GM23338 (cell line): ENCODE data around the gene DPY19L2. TPM values are rescaled to one million over a fixed set of nuclear protein-coding genes. Genes with fewer than 3 reads are reported as not detected.
"Not testable (repeated sequence)": the region's sequence is repeated elsewhere in the genome, so short reads cannot be mapped to it uniquely, and the experiment has no call there.

ENCODE experiments used
- ATAC-seq: fragments of 200-7000 bp; cut with Tn5 transposase; 3 replicates; pipeline ENCODE4 v1.9.1; 2020
- DNase-seq: peaks from one replicate; pipeline ENCODE4 v3.0.0-alpha.2; 2015; ENCODE audit warnings: low spot score
- H2AFZ ChIP-seq: fragments of 200-600 bp; sonication (generic); 2 replicates; pipeline ENCODE4 v1.8.0; 2016; ENCODE audit warnings: antibody characterized with exemption, mild to moderate bottlenecking, moderate library complexity
- H3F3A ChIP-seq: fragments of 200-600 bp; sonication (generic); replicated peaks from 2 replicates; pipeline ENCODE4 v1.8.0; 2017; ENCODE audit warnings: antibody characterized with exemption, mixed run types, low read depth
- H3K27ac ChIP-seq: fragments of 200-600 bp; sonication (generic); 2 replicates; pipeline ENCODE4 v1.6.1; 2016; ENCODE audit warnings: low read depth
- H3K27me3 ChIP-seq: fragments of 200-600 bp; sonication (generic); 2 replicates; pipeline ENCODE4 v1.8.0; 2016; ENCODE audit warnings: mild to moderate bottlenecking, mixed run types, moderate library complexity; ENCODE audit not compliant: insufficient read depth
- H3K36me3 ChIP-seq: fragments of 200-600 bp; sonication (generic); 2 replicates; pipeline ENCODE4 v1.8.0; 2016; ENCODE audit warnings: mild to moderate bottlenecking; ENCODE audit not compliant: insufficient read depth
- H3K4me1 ChIP-seq: fragments of 200-600 bp; sonication (generic); 2 replicates; pipeline ENCODE4 v1.8.0; 2016; ENCODE audit warnings: mild to moderate bottlenecking, moderate library complexity; ENCODE audit not compliant: insufficient read depth
- H3K4me2 ChIP-seq: fragments of 200-600 bp; sonication (generic); 2 replicates; pipeline ENCODE4 v1.7.1; 2017; ENCODE audit warnings: mixed run types
- H3K4me3 ChIP-seq: fragments of 200-600 bp; sonication (generic); 2 replicates; pipeline ENCODE4 v1.6.1; 2016; ENCODE audit warnings: mixed run types
- H3K79me2 ChIP-seq: fragments of 200-600 bp; sonication (generic); replicated peaks from 2 replicates; pipeline ENCODE4 v1.8.0; 2017; ENCODE audit warnings: mild to moderate bottlenecking; ENCODE audit not compliant: insufficient read depth
- H3K9me2 ChIP-seq: fragments of 200-600 bp; sonication (generic); 2 replicates; pipeline ENCODE4 v1.8.0; 2017; ENCODE audit not compliant: insufficient read depth
- H4K20me1 ChIP-seq: fragments of 200-600 bp; sonication (generic); replicated peaks from 2 replicates; pipeline ENCODE4 v1.8.0; 2017; ENCODE audit warnings: mild to moderate bottlenecking; ENCODE audit not compliant: insufficient read depth
- H3K27ac Mint-ChIP-seq: 2 replicates; pipeline ENCODE4 v1.8.0; 2020; ENCODE audit warnings: inconsistent platforms, mild to moderate bottlenecking, moderate library complexity, mixed read lengths
- H3K27me3 Mint-ChIP-seq: 3 replicates; pipeline ENCODE4 v1.8.0; 2022; ENCODE audit warnings: low read depth, mild to moderate bottlenecking, moderate library complexity, mixed read lengths, inconsistent platforms; ENCODE audit not compliant: insufficient read depth, poor library complexity
- H3K36me3 Mint-ChIP-seq: 3 replicates; pipeline ENCODE4 v1.8.0; 2021; ENCODE audit warnings: low read depth, mild to moderate bottlenecking, inconsistent platforms, moderate library complexity, mixed read lengths
- H3K4me1 Mint-ChIP-seq: 3 replicates; pipeline ENCODE4 v1.8.0; 2020; ENCODE audit warnings: mild to moderate bottlenecking, inconsistent platforms, mixed read lengths
- H3K4me3 Mint-ChIP-seq: 3 replicates; pipeline ENCODE4 v1.8.0; 2021; ENCODE audit warnings: moderate library complexity, mild to moderate bottlenecking, inconsistent platforms, mixed read lengths
- H3K9me3 Mint-ChIP-seq: 3 replicates; pipeline ENCODE4 v1.8.0; 2020; ENCODE audit warnings: moderate library complexity, mild to moderate bottlenecking, inconsistent platforms, mixed read lengths
- CREB1 ChIP-seq: fragments of 250-450 bp; sonication (Bioruptor Pico); IDR thresholded peaks from 2 replicates; pipeline ENCODE4 v1.5.0; 2020; ENCODE audit warnings: low read depth, mild to moderate bottlenecking, moderate library complexity
- EZH2 ChIP-seq: fragments of 200-600 bp; sonication (generic); IDR thresholded peaks from one replicate; pipeline ENCODE4 v1.8.0; 2017; ENCODE audit warnings: antibody characterized with exemption, mild to moderate bottlenecking, low read depth; ENCODE audit not compliant: unreplicated experiment
- EZH2phosphoT487 ChIP-seq: fragments of 200-600 bp; sonication (generic); IDR thresholded peaks from one replicate; pipeline ENCODE4 v1.8.1; 2018; ENCODE audit warnings: antibody characterized with exemption; ENCODE audit not compliant: unreplicated experiment
- POLR2AphosphoS5 ChIP-seq: IDR thresholded peaks from 2 replicates; pipeline ENCODE4 v1.6.1; 2016; ENCODE audit warnings: antibody characterized with exemption, low read depth
- ZNF462 ChIP-seq: fragments of 250-450 bp; sonication (Bioruptor Pico); IDR thresholded peaks from 2 replicates; pipeline ENCODE4 v1.5.0; 2020; ENCODE audit warnings: mild to moderate bottlenecking, moderate library complexity
- long read RNA-seq: library from polyadenylated mRNA; unstranded; transcript quantifications from one replicate; pipeline ENCODE4 v2.0.0, GENCODE V29; 2020; ENCODE audit not compliant: unreplicated experiment
- polyA plus RNA-seq: library from polyadenylated mRNA; unstranded; fragments of >200 nt; fragmentation: Nextera tagmentation; extraction: Ambion mirVana; gene quantifications from 2 replicates; pipeline ENCODE4 v1.2.1, GENCODE V29; 2016
- total RNA-seq: library from RNA; depleted of rRNA; stranded (reverse); fragments of >200 nt; shearing (Covaris generic); gene quantifications from 2 replicates; pipeline ENCODE4 v1.2.3, GENCODE V29; 2014; rRNA removed
- TF ChIP-seq, protein P1 (sequence below): IDR thresholded peaks from 2 replicates; pipeline ENCODE4 v1.6.1; 2016; ENCODE audit warnings: antibody characterized with exemption

Gene DPY19L2
- 8.0 and 10.8 TPM in 2 replicates for total RNA-seq
- 3.0 and 4.3 TPM in 2 replicates for polyA plus RNA-seq
- long read RNA-seq, partial matches to known transcripts = 0 of 1 reads
- long read RNA-seq, other reads (novel, unspliced or antisense) = 1 of 1 reads

DNA sequence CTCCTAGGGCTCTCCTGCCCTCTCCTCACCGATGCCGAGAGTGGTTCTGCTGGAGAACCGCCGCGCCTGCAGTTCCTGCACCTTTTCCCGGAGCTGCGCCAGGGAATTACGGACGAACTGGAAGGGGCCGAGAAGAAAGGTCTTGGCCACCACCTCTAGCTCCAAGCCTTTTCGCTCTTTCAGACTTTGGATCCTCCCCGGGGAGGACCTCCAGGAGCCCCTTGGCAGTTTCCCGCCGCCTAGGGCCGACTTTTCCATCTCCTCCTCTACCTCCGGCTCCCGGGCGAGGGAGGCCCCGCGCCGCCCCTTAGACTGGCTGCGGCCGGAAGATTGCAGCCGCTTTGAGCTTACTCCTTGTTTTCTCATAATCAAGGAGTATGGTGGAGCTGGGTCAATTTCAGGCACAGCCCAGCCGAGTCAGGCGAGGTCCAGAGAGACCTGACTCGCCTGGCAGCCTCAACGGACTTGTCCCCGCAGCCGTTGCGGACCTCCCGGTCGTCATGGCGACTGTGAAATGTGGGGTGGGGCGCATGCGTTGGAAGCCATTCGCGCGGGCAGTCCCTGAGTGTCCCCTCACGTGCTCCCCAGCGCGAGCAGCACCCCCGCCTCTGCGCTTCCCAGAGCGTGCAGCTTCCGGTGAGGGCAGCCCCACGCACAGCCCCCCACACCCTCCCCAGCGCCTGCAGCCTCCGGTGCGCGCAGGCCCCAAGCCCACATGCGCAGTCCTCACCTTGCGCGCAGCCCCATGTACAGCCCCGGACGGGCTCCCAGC is at the start of gene DPY19L2:
DPY19L2 (minus strand) TSS at position 466 of the 772 bp plus-strand sequence; CDS start at position 366, 100 bp downstream.
- H3K9me2 ChIP-seq = no peaks in the 10 kb centered on the region
- peak within 1 kb of the TSS; percentile 99 for H2AFZ ChIP-seq
- no peaks in the 10 kb centered on the region for H4K20me1 ChIP-seq
- H3K27me3 Mint-ChIP-seq = peaks cover 22% of the 10 kb centered on the region
- peaks cover 15% of the 10 kb centered on the region for H3K4me1 Mint-ChIP-seq
- H3K4me3 ChIP-seq = peak within 1 kb of the TSS; percentile 85
- H3K4me2 ChIP-seq = peak within 1 kb of the TSS; percentile 93
- TF ChIP-seq ZNF462 (CRISPR knock-in tag) (peak; percentile 62), CREB1 (CRISPR knock-in tag) (0 out of 2 replicates have a peak, but pooled peaks have one; percentile 12), POLR2AphosphoS5 (peak; percentile 49), EZH2phosphoT487 (no peak), EZH2 (peak; percentile 25)
- TF ChIP-seq, protein P1, sequence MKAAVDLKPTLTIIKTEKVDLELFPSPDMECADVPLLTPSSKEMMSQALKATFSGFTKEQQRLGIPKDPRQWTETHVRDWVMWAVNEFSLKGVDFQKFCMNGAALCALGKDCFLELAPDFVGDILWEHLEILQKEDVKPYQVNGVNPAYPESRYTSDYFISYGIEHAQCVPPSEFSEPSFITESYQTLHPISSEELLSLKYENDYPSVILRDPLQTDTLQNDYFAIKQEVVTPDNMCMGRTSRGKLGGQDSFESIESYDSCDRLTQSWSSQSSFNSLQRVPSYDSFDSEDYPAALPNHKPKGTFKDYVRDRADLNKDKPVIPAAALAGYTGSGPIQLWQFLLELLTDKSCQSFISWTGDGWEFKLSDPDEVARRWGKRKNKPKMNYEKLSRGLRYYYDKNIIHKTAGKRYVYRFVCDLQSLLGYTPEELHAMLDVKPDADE = no peak
- no peaks in the 10 kb centered on the region for H3F3A ChIP-seq
- peaks cover 28% of the 10 kb centered on the region for H3K27me3 ChIP-seq
- DNase-seq = peak; percentile 74
- H3K27ac ChIP-seq = no peak within 1 kb of the TSS
- ATAC-seq = peak; percentile 90
- H3K79me2 ChIP-seq = no peaks in the 10 kb centered on the region
- H3K9me3 Mint-ChIP-seq = no peaks in the 10 kb centered on the region
- peak within 1 kb of the TSS; percentile 82 for H3K4me3 Mint-ChIP-seq
- H3K4me1 ChIP-seq = peaks cover 7% of the 10 kb centered on the region; the same call in 1 of the 2 replicates
- H3K36me3 Mint-ChIP-seq = no peaks in the 10 kb centered on the region
- H3K27ac Mint-ChIP-seq = peak within 1 kb of the TSS; percentile 80; the same call in 1 of the 2 replicates
- no peaks in the 10 kb centered on the region for H3K36me3 ChIP-seq

GRCh38 chr12:63716891-63717290 is 48.6 kb upstream of the DPY19L2 start:
- H3K36me3 Mint-ChIP-seq, H3K4me2 ChIP-seq, H3K4me3 ChIP-seq, H3K79me2 ChIP-seq, H3K27me3 Mint-ChIP-seq, ATAC-seq, H4K20me1 ChIP-seq, H3K36me3 ChIP-seq, H3K27ac Mint-ChIP-seq, DNase-seq, H2AFZ ChIP-seq, H3K4me1 Mint-ChIP-seq, H3K4me1 ChIP-seq, H3K27me3 ChIP-seq, H3F3A ChIP-seq, H3K9me3 Mint-ChIP-seq, H3K9me2 ChIP-seq, H3K27ac ChIP-seq, H3K4me3 Mint-ChIP-seq: not testable (repeated sequence)

DNA sequence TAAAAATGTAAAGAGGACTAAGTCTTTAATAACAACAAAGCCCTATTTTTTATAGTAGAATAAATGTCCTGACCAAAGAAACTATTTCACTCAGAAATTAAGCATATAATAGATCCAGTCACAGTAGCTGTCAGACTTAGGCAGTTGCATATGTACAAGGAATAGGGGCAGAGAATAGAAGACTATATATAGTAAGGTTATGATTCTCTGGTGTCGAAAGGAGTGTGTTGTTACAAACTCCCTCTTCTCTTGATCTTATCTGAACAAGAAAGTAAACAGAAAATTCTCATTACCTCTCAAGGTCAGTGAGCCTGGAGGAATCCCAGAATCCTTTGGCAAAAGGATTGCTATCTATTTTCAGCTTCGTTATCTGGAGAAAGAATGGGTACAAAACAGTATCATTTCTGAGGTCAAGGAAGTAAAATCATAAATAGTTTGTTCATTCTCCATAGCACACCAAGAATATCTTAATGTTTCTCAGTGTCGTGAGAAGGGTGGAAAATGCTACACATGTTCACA is 46.9 kb upstream of the DPY19L2 start:
- DNase-seq, H3K27me3 ChIP-seq, H3K36me3 ChIP-seq, H3K9me2 ChIP-seq, H3K36me3 Mint-ChIP-seq, H3K4me1 Mint-ChIP-seq, H2AFZ ChIP-seq, H3K79me2 ChIP-seq, H3K4me3 ChIP-seq, ATAC-seq, H3K4me3 Mint-ChIP-seq, H3K4me1 ChIP-seq, H3K4me2 ChIP-seq, H3K9me3 Mint-ChIP-seq, H3F3A ChIP-seq, H3K27ac ChIP-seq, H3K27ac Mint-ChIP-seq, H3K27me3 Mint-ChIP-seq, H4K20me1 ChIP-seq: not testable (repeated sequence)
